T-helper 1 cell treated with Interleukin-12 subunit alpha and Interleukin-12 subunit beta and Interleukin-4 antibody, amounts not matched to agents 30 μg/mL and 1 μg/mL, for 36 hours (primary cell): ENCODE data around the gene ZNF740.
A peak's percentile ranks its signal among the peaks of the same experiment; 100 is the strongest.
"Not testable (repeated sequence)": the region's sequence is repeated elsewhere in the genome, so short reads cannot be mapped to it uniquely, and the experiment has no call there.

ENCODE experiments used
- H3K27ac Mint-ChIP-seq: one replicate; pipeline ENCODE4 v1.8.0; 2021; ENCODE audit warnings: mild to moderate bottlenecking, mixed read lengths
- H3K27me3 Mint-ChIP-seq: one replicate; pipeline ENCODE4 v1.8.0; 2021; ENCODE audit warnings: low read depth, mixed read lengths
- H3K36me3 Mint-ChIP-seq: one replicate; pipeline ENCODE4 v1.8.0; 2021; ENCODE audit warnings: low read depth, mixed read lengths
- H3K4me1 Mint-ChIP-seq: one replicate; pipeline ENCODE4 v1.8.0; 2021; ENCODE audit warnings: low read depth, mixed read lengths
- H3K4me3 Mint-ChIP-seq: one replicate; pipeline ENCODE4 v1.8.0; 2021; ENCODE audit warnings: mild to moderate bottlenecking, moderate library complexity, mixed read lengths
- H3K9me3 Mint-ChIP-seq: one replicate; pipeline ENCODE4 v1.8.0; 2021; ENCODE audit warnings: mixed read lengths

Gene ZNF740

GRCh38 chr12:53180220-53180930, at the start of gene ZNF740, which contains the start of gene CSAD:
ZNF740 (plus strand) TSS chr12:53180722; CDS start chr12:53181984, 1,262 bp downstream.
CSAD (minus strand) TSS chr12:53180925; CDS start chr12:53173470, 7,455 bp downstream.
- Mint-ChIP-seq H3K9me3 (no peaks in the 10 kb centered on the region), H3K4me1 (peaks cover 43% of the 10 kb centered on the region), H3K4me3 (peak within 1 kb of the TSS; percentile 90), H3K27ac (peak within 1 kb of the TSS; percentile 95), H3K27me3 (no peaks in the 10 kb centered on the region), H3K36me3 (peaks cover 30% of the 10 kb centered on the region)

- Mint-ChIP-seq H3K27me3 (peaks cover 33% of the 10 kb centered on the region), H3K4me3 (no peak overlapping the region), H3K9me3 (no peaks in the 10 kb centered on the region), H3K36me3 (no peaks in the 10 kb centered on the region), H3K4me1 (peaks cover 4% of the 10 kb centered on the region), H3K27ac (no peak overlapping the region)
These were observed 48.7 kb upstream of the ZNF740 start for GRCh38 chr12:53131844-53132243.

- no peak overlapping the region for H3K4me3 Mint-ChIP-seq
- H3K9me3 Mint-ChIP-seq: peaks cover 10% of the 10 kb centered on the region
- H3K4me1 Mint-ChIP-seq: no peaks in the 10 kb centered on the region
- peaks cover under 1% of the 10 kb centered on the region for H3K36me3 Mint-ChIP-seq
- H3K27ac Mint-ChIP-seq: no peak overlapping the region
- peaks cover 32% of the 10 kb centered on the region for H3K27me3 Mint-ChIP-seq
These were observed 46.8 kb upstream of the ZNF740 start for GRCh38 chr12:53133722-53134121.

- Mint-ChIP-seq H3K4me1 (no peaks in the 10 kb centered on the region), H3K4me3 (no peak overlapping the region), H3K36me3 (peaks cover 2% of the 10 kb centered on the region), H3K9me3 (peaks cover 5% of the 10 kb centered on the region), H3K27me3 (peaks cover 10% of the 10 kb centered on the region), H3K27ac (no peak overlapping the region)
These were observed 37.2 kb upstream of the ZNF740 start for GRCh38 chr12:53143355-53143754.

GRCh38 chr12:53145383-53146260, 34.9 kb upstream of the ZNF740 start:
- H3K4me1 Mint-ChIP-seq: no peaks in the 10 kb centered on the region
- peaks cover 5% of the 10 kb centered on the region for H3K27me3 Mint-ChIP-seq
- H3K36me3 Mint-ChIP-seq: no peaks in the 10 kb centered on the region
- no peak overlapping the region for H3K4me3 Mint-ChIP-seq
- no peaks in the 10 kb centered on the region for H3K9me3 Mint-ChIP-seq
- no peak overlapping the region for H3K27ac Mint-ChIP-seq

- H3K36me3 Mint-ChIP-seq: no peaks in the 10 kb centered on the region
- no peak overlapping the region for H3K27ac Mint-ChIP-seq
- peaks cover 5% of the 10 kb centered on the region for H3K27me3 Mint-ChIP-seq
- no peaks in the 10 kb centered on the region for H3K4me1 Mint-ChIP-seq
- no peak overlapping the region for H3K4me3 Mint-ChIP-seq
- H3K9me3 Mint-ChIP-seq: no peaks in the 10 kb centered on the region
These were observed 33.3 kb upstream of the ZNF740 start for GRCh38 chr12:53147181-53147580.

GRCh38 chr12:53147653-53148052, 32.9 kb upstream of the ZNF740 start:
- H3K27me3 Mint-ChIP-seq: peaks cover 5% of the 10 kb centered on the region

GRCh38 chr12:53151039-53151438, 29.5 kb upstream of the ZNF740 start:
- no peak overlapping the region for H3K27ac Mint-ChIP-seq
- no peaks in the 10 kb centered on the region for H3K4me1 Mint-ChIP-seq
- H3K9me3 Mint-ChIP-seq: no peaks in the 10 kb centered on the region
- no peak overlapping the region for H3K4me3 Mint-ChIP-seq
- H3K27me3 Mint-ChIP-seq: no peaks in the 10 kb centered on the region
- H3K36me3 Mint-ChIP-seq: no peaks in the 10 kb centered on the region

More at GRCh38 chr12:53147653-53148052, 32.9 kb upstream of the ZNF740 start:
- Mint-ChIP-seq H3K4me1 (no peaks in the 10 kb centered on the region), H3K4me3 (no peak overlapping the region), H3K36me3 (no peaks in the 10 kb centered on the region), H3K27ac (no peak overlapping the region), H3K9me3 (no peaks in the 10 kb centered on the region)

GRCh38 chr12:53152390-53152789, 28.1 kb upstream of the ZNF740 start:
- H3K36me3 Mint-ChIP-seq: no peaks in the 10 kb centered on the region
- no peaks in the 10 kb centered on the region for H3K9me3 Mint-ChIP-seq
- H3K4me3 Mint-ChIP-seq: no peak overlapping the region
- H3K4me1 Mint-ChIP-seq: no peaks in the 10 kb centered on the region
- H3K27me3 Mint-ChIP-seq: no peaks in the 10 kb centered on the region
- H3K27ac Mint-ChIP-seq: no peak overlapping the region

- peaks cover 3% of the 10 kb centered on the region for H3K36me3 Mint-ChIP-seq
- H3K4me1 Mint-ChIP-seq: peaks cover 10% of the 10 kb centered on the region
- H3K27me3 Mint-ChIP-seq: no peaks in the 10 kb centered on the region
- no peak overlapping the region for H3K4me3 Mint-ChIP-seq
- H3K9me3 Mint-ChIP-seq: no peaks in the 10 kb centered on the region
- H3K27ac Mint-ChIP-seq: peak overlapping the region; percentile 26
These were observed 21.2 kb upstream of the ZNF740 start for GRCh38 chr12:53159195-53159839.

- peaks cover 10% of the 10 kb centered on the region for H3K4me1 Mint-ChIP-seq
- H3K36me3 Mint-ChIP-seq: peaks cover 3% of the 10 kb centered on the region
- no peak overlapping the region for H3K4me3 Mint-ChIP-seq
These were observed 20.5 kb upstream of the ZNF740 start for GRCh38 chr12:53160000-53160399.

GRCh38 chr12:53160673-53161072, 19.8 kb upstream of the ZNF740 start:
- no peak overlapping the region for H3K27ac Mint-ChIP-seq
- H3K9me3 Mint-ChIP-seq: no peaks in the 10 kb centered on the region

More at GRCh38 chr12:53160000-53160399, 20.5 kb upstream of the ZNF740 start:
- Mint-ChIP-seq H3K27me3 (no peaks in the 10 kb centered on the region), H3K27ac (no peak overlapping the region), H3K9me3 (no peaks in the 10 kb centered on the region)

GRCh38 chr12:53161119-53161911, 19.2 kb upstream of the ZNF740 start:
- Mint-ChIP-seq H3K27me3 (no peaks in the 10 kb centered on the region), H3K4me1 (peaks cover 10% of the 10 kb centered on the region), H3K4me3 (no peak overlapping the region), H3K9me3 (no peaks in the 10 kb centered on the region), H3K36me3 (peaks cover 3% of the 10 kb centered on the region), H3K27ac (no peak overlapping the region)

More at GRCh38 chr12:53160673-53161072, 19.8 kb upstream of the ZNF740 start:
- peaks cover 10% of the 10 kb centered on the region for H3K4me1 Mint-ChIP-seq
- no peaks in the 10 kb centered on the region for H3K27me3 Mint-ChIP-seq
- H3K4me3 Mint-ChIP-seq: no peak overlapping the region
- H3K36me3 Mint-ChIP-seq: peaks cover 3% of the 10 kb centered on the region

GRCh38 chr12:53163008-53163407, 17.5 kb upstream of the ZNF740 start:
- H3K27me3 Mint-ChIP-seq, H3K9me3 Mint-ChIP-seq, H3K27ac Mint-ChIP-seq, H3K36me3 Mint-ChIP-seq, H3K4me3 Mint-ChIP-seq: not testable (repeated sequence)
- peaks cover 10% of the 10 kb centered on the region for H3K4me1 Mint-ChIP-seq
